Peyer's patch (tissue), 4 donors: ENCODE measurements around the gene ST6GALNAC4. TPM values are rescaled to one million over a fixed set of nuclear protein-coding genes. Genes with fewer than 3 reads are reported as not detected.

ENCODE experiments used
- DNase-seq, 3 donors: peaks; one replicate each; pipeline ENCODE4 v3.0.0-alpha.2; 2017 to 2019
- H3K27ac ChIP-seq, 4 donors: fragments of 200-600 bp; sonication (generic); one replicate each; pipeline ENCODE4 v1.5.1; 2016 to 2019
- H3K27me3 ChIP-seq, 2 donors: fragments of 200-600 bp; sonication (generic); one replicate each; pipeline ENCODE4 v1.5.1; 2019
- H3K36me3 ChIP-seq, 3 donors: fragments of 200-600 bp; sonication (generic); one replicate each; pipeline ENCODE4 v1.5.1; 2016 to 2019
- H3K4me1 ChIP-seq, 4 donors: fragments of 200-600 bp; sonication (generic); one replicate each; pipeline ENCODE4 v1.5.1; 2016 to 2019
- H3K4me3 ChIP-seq, 4 donors: fragments of 200-600 bp; sonication (generic); 1 replicate in 3 of 4; 2 replicates in 1 of 4; pipeline ENCODE4 v1.5.1; 2016 to 2019; ENCODE audit warnings: mild to moderate bottlenecking in 1 of 4
- H3K9me3 ChIP-seq, 4 donors: fragments of 200-600 bp; sonication (generic); one replicate each; pipeline ENCODE4 v1.5.1; 2016 to 2019; ENCODE audit warnings: mild to moderate bottlenecking in 1 of 4
- CTCF ChIP-seq, 6 experiments: fragments of 450-650 bp in 4 of 6; fragments of 200-600 bp in 2 of 6; sonication (generic) in 1 of 6; IDR thresholded peaks; one replicate each; pipeline ENCODE4 v1.5.1; 2017 to 2019; ENCODE audit warnings: antibody characterized with exemption in 6 of 6, mild to moderate bottlenecking in 3 of 6, moderate library complexity in 1 of 6
- POLR2A ChIP-seq, 2 donors: fragments of 450-650 bp; IDR thresholded peaks; one replicate each; pipeline ENCODE4 v1.5.1; 2017; ENCODE audit warnings: antibody characterized with exemption in 2 of 2, mild to moderate bottlenecking in 2 of 2, moderate library complexity in 2 of 2
- total RNA-seq, 4 donors: library from RNA; depleted of rRNA; stranded (reverse); fragments of >200 nt; gene quantifications; one replicate each; pipeline ENCODE4 v1.1.0, GENCODE V29; 2016

Gene ST6GALNAC4
- total RNA-seq, 4 donors from 2014 or later: 39.9 to 119 (median 46.7) TPM

- Histone ChIP-seq H3K27ac (peak overlapping the region in 2 of 4 donors; percentile 37 to 65), H3K4me1 (peaks cover 2 to 39% (median 24%) of the 10 kb centered on the region in 4 donors), H3K9me3 (no peaks in the 10 kb centered on the region), H3K36me3 (peaks cover 0 to 49% (median 0%) of the 10 kb centered on the region in 3 donors), H3K4me3 (no peak overlapping the region), H3K27me3 (no peaks in the 10 kb centered on the region)
- no peak for TF ChIP-seq CTCF (IDR thresholded peaks at IDR 0.05)
- no peak for TF ChIP-seq POLR2A (IDR thresholded peaks at IDR 0.05)
- no peak for DNase-seq
These were observed 4.5 kb downstream of the ST6GALNAC4 start for GRCh38 chr9:127912296-127912695.

DNA sequence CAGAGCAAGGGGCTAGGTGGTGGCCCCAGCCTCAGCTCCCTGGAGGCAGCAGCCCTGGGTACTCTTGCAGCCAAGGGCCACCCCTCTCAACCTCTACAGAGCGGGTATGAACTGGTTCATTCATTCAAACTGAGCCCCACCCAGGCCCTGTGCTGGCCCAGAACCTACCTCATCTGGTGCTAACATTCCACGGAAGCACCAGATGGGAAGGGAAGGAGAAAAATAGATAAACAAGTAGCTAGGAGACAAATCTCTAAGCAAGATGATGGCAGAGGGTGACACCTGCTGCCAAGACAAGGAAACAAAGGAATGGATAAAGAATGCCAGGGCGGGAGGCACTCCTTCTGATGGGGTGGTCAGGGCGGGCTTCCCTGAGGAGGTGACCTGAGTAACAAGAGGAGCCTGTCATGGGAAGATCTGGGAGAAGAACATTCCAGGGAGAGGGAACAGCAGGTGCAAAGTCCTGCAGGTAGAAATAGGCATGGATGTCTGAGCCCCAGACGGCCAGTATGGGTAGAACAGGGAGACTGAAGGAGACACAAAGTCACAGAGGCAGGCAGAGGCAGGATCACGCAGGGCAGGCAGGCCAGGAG, 6.1 kb downstream of the ST6GALNAC4 start:
- Histone ChIP-seq H3K4me1 (peaks cover 2 to 40% (median 34%) of the 10 kb centered on the region in 4 donors), H3K27ac (peak overlapping the region in 3 of 4 donors; percentile 2 to 65 (median 63)), H3K27me3 (no peaks in the 10 kb centered on the region), H3K36me3 (peaks cover 0 to 49% (median 0%) of the 10 kb centered on the region in 3 donors), H3K9me3 (no peaks in the 10 kb centered on the region), H3K4me3 (no peak overlapping the region)
- TF ChIP-seq CTCF (IDR thresholded peaks at IDR 0.05): peak in 3 of 6 experiments; percentile 16 to 40 (median 34)
- TF ChIP-seq POLR2A (IDR thresholded peaks at IDR 0.05): no peak
- no peak for DNase-seq

- Histone ChIP-seq H3K4me3 (no peak overlapping the region), H3K4me1 (peaks cover 0 to 39% (median 34%) of the 10 kb centered on the region in 4 donors), H3K27ac (peak overlapping the region in 1 of 4 donors; percentile 65), H3K9me3 (no peaks in the 10 kb centered on the region), H3K36me3 (peaks cover 0 to 49% (median 0%) of the 10 kb centered on the region in 3 donors), H3K27me3 (no peaks in the 10 kb centered on the region)
- no peak for DNase-seq
- TF ChIP-seq POLR2A (IDR thresholded peaks at IDR 0.05) (no peak), CTCF (IDR thresholded peaks at IDR 0.05) (no peak)
These were observed 7.0 kb downstream of the ST6GALNAC4 start for GRCh38 chr9:127909839-127910273.

DNA sequence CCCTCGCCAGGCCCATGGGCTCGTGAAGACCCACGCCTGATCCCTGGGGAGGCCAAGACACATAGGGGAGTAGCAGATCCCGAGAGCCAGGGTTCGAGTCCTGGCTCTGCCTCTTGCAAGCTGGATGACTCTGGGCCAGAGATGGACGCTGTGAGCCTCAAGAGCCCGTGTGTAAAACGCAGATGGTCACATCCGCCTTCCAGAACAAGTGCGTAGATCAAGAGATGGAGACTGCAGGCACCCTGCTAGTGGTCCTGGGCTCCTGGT, 8.2 kb downstream of the ST6GALNAC4 start:
- TF ChIP-seq CTCF (IDR thresholded peaks at IDR 0.05): no peak
- TF ChIP-seq POLR2A (IDR thresholded peaks at IDR 0.05): no peak
- DNase-seq: no peak
- H3K36me3 ChIP-seq: peaks cover 0 to 45% (median 0%) of the 10 kb centered on the region in 3 donors
- no peaks in the 10 kb centered on the region for H3K9me3 ChIP-seq
- H3K4me1 ChIP-seq: peaks cover 0 to 46% (median 40%) of the 10 kb centered on the region in 4 donors
- peak overlapping the region in 1 of 4 donors; percentile 92 for H3K27ac ChIP-seq
- H3K27me3 ChIP-seq: no peaks in the 10 kb centered on the region
- H3K4me3 ChIP-seq: no peak overlapping the region

GRCh38 chr9:127907867-127908659, 8.8 kb downstream of the ST6GALNAC4 start:
- TF ChIP-seq POLR2A (IDR thresholded peaks at IDR 0.05) (no peak), CTCF (IDR thresholded peaks at IDR 0.05) (no peak)
- Histone ChIP-seq H3K27ac (peak overlapping the region in 1 of 4 donors; percentile 92), H3K4me3 (no peak overlapping the region), H3K36me3 (peaks cover 0 to 40% (median 0%) of the 10 kb centered on the region in 3 donors), H3K9me3 (no peaks in the 10 kb centered on the region), H3K27me3 (no peaks in the 10 kb centered on the region), H3K4me1 (peaks cover 0 to 51% (median 43%) of the 10 kb centered on the region in 4 donors)
- DNase-seq: no peak
